GM19372 (cell line): ENCODE measurements around the gene GPT2.

Experiments
- ATAC-seq: cut with Tn5 transposase; IDR thresholded peaks from one replicate; pipeline ENCODE4 v1.9.1; 2021; ENCODE audit warnings: mild to moderate bottlenecking, low read depth, moderate library complexity; ENCODE audit not compliant: unreplicated experiment

The GPT2 gene

DNA sequence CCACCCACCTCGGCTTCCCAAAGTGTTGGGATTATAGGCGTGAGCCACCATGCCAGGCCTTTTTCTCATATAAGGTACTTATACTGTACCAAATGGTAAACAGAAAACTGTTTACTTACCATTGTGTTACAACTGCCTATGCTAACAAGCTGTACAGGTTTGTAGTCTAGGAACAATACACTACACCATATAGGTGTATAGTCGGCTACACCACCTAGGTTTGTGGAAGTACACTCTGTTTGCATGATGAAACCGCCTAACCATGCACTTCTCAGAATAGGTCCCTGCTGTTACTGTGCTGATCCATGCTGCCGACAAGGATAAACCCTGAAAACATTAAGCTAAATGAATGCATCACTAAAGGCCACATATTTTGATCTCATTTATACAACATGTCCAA lies 70.4 kb downstream of the GPT2 start:
- no peak for ATAC-seq

DNA sequence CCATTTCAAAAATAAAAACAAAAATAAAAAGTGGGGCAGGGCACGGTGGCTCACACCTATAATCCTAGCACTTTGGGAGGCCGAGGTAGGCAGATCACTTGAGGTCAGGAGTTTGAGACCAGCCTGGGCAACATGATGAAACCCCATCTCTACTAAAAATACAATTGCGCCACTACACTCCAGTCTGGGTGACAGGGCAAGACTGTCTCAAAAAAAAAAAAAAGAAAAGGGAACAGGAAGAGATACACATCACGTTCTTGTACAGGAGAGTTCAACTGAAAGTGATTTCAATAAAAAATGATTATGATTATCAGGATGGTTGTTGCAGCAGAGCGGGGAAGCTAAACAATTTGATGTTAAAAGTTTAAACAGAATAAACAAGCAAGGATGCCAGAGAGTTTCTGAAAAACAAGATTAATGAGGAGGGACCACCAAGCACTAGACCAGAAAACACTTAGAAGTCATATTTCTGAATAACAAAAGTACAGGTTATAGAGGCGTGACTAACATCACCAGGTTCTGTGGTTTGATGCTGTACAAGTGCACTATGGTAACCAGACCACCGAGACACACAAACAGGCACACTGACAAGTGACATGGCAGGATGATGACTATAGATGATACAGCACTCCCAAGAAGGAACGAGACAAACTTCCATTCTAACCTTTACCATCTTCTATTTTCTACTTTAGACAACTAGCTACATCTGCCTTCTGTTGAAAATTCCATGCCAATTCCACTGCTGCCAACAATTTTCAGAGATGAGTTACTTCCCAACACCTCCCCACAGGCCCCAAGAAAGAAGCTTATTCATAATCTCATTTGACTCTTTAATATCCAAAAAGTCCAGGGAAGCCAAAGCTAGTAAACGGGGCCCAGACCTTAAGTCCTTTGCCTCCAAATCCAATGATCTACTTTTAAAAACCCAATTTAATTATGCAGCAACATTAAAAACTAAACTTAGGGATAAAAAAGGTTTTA lies 77.5 kb downstream of the GPT2 start:
- no peak for ATAC-seq

DNA sequence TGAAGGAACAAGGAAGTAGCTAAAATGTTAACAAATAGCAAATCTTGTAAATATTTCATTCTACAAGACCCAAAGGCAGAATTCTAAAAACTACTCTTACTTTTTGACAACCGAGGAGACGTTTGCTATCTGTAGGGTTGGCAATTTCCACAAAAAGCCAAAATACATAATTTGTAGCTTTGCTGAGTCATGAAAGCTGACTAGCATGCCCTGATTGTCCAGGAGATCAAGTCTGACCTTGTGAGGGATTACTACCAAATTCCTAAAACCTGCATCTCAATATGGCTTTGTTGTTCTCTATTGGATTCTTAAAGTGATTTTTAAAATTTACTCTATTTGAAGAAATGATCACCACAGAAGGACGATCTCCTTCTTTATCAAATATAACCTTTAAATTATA lies 78.5 kb downstream of the GPT2 start:
- no peak for ATAC-seq

DNA sequence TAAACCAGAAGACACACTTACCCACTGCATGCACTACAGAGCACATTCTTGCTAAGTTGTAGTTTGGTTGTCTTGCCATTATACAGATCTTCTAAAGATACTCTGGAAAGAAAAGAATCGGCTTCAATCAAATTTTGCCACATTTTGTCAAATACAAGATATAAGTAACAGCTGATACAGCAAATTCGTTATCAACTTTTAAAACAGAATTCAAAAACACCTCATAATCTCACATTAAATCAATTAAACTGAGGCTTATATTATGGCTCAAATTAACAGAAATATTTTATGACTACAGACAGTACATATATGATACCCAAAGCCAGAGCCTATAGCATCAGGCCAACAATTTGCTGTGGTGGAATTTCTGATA lies 83.9 kb downstream of the GPT2 start:
- no peak for ATAC-seq

DNA sequence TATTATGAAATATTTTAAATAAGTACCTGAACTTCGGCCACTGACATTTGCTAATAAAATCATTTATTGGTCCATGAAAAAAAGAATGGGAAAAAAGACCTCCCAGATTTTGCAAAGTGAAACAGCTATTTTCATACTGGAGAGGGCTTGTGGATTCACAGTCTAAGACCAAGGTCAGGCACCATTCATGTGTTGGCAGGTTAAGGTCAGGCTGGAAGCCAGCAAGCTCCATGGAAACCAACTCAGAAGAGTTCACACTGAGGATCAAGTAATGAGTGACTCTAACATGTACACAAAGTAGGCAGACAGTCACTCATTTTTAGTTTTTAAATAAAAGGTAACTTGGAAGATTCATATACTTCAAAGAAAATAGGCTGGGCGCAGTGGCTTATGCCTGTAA lies 85.9 kb downstream of the GPT2 start:
- ATAC-seq, result no peak

DNA sequence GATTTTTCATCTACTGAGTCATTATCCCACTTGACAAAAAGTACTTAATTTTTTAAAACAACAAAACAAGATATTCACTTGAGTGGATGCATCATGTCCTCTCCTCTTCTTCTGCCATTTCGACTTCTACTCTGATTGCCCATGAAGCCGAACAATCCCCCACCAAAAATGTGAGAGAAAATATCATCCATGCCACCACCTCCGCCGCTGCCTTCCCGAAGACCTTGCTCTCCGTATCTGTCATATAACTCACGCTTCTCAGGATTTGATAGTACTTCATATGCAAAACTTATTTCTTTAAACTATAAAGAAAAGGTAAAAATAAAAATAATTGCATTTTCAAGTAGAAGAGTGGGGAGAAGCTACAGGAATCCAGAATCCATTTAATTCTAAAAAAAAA lies 87.1 kb downstream of the GPT2 start:
- no peak for ATAC-seq

DNA sequence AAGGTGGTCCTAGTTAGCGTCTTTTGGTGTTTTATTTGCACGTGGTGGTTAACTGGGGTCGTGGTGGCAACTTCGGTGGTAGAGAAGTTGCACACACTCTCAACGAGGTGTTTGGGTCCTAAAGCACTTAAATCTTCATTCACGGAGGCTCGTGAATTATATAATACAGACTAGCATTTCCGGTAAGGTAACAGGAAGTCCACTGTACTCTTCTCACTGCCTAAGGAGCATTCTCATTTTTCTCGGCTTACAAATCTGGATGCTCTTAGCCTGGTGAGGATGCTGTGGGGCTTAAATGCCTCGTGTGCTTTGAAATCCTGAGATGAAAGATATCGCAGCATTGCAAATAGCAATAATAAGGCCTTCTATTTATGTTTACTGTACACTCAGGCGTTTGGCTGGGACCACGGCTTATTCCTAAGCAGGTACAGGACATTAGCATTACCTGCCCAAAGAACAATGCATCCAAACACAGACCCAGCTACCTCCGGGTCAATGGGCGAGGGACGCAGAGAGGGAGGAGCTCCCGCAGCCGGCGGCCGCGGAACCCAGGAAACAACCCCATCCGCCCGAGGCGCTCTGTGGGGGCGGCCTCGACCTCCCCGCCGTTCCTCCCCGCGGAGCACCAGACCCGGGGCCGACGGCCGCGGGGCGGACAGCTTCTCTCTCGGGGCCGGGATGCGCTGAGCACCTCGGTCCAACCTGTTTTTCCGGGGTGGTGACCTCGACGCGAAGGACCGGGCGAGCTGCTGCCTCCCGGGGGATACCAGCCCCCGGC lies 88.5 kb downstream of the GPT2 start:
- peak; percentile 53 for ATAC-seq

DNA sequence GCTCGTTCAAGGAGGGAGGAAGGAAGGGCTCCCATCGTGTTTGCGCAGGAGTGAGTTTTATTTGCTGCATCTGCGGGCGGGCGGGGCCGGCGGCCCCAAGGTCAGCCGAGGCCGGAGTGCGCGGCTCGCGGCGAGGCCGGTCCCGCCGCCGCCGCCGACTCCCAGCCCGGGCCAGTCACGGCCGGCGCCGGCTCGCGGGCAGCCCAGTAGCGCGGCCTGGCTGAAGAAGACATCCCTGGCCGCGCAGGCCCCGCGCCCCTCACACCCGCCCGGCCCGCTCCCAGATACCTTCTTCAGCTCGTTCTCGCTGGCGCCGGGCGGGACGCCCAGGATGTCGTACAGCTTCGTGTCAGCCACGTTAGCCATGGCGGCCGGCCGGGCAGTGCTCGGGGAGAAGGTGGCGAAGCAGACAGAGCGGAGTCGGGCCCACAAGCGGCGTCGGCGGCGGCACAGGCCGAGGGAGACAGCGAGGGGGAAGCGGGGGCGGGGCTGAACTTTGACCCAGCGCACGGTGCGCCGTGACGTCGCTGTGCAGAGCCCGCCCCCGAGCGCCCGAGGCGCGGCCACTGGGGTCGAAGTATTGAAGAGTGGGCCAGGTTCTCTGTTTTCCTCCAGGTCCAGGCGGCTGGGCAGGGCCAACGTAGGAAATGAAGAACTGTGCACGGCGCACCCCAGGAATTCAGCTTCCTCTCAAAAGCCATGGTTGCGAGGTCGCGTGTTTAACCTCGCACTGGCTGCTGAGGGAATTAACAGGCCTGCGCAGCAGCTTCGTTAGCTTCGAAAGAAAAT lies 89.2 kb downstream of the GPT2 start, which contains the start of gene DNAJA2:
TSS of gene DNAJA2 (minus strand) at position 468 of the 789 bp plus-strand sequence. CDS start at position 366, 102 bp downstream.
- ATAC-seq, result peak; percentile 82

DNA sequence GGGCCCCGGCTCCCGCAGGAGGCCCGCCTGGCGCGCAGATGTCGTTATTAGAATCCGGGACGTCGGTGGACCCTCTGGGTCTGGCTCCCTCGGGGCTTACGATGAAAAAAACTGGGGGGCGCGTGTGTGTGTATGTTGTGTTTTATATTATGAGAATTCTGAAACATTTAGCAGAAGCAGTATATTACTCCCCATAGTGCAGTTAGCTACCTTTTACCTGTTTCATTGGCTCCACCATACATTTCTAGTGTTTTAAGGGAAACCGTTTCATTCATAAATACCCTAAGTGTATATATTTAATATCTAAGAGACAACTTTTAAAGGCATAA lies 89.8 kb downstream of the GPT2 start:
- ATAC-seq, result no peak

DNA sequence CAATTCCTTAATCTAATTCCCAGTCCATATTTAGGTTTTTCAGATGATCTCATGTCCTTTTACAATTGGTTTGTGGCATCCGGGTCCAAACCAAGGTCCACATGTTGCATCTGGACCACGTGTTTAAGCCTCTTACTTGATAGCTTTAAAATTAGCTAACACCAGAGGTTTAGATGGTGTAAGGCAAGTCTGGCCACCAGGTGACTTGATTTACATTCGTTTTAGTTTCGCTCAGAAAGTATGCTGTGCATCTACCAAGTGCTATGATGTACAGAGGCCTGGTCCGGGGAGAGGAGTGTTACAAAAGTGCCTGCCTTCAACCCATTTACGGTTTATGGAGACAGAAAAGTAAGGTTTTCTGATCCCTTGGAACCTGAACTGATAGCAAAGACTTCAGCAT lies 90.2 kb downstream of the GPT2 start:
- no peak for ATAC-seq

DNA sequence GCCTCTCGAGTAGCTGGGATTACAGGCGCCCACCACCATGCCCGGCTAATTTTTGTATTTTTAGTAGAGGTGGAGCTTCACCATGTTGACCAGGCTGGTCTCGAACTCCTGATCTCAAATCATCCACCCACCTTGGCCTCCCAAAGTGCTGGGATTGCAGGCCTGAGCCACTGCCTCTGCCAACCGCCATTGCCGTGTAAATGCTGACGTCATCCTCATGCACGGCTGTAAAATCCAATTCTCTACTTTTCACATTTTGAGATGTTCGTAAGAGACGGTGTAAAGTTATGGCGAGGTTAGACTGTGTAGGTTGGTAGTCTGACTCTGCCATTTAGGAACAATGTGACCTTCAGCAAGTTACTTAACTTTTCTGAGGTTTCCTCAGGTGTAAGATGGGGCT lies 91.0 kb downstream of the GPT2 start:
- no peak for ATAC-seq

DNA sequence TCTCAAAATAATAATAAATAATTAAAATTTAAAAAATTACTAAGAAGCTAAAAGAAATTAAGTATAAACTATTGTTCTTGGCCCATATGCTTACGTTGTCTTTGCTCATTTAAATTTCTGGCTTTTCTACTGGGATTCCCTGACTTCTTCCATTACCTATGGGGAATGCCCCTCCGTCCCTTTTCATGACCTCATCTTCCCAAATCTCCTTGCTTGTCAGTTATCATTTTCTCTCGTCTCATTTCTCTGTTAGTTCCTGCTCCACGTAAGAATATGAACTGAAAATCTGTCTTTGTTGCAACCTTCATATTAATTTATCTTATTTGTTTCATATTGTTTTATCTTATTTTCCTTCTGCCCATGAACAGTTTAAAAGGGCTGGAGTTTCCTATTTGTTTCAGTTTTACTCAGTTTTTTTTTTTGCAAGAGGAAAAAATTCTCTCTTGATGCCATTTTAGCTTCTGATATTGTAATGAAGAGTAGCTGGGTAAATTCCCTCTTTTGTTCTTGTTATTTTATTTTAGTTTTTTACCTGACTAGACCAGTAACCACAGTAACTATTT lies 91.8 kb downstream of the GPT2 start:
- ATAC-seq, result no peak

DNA sequence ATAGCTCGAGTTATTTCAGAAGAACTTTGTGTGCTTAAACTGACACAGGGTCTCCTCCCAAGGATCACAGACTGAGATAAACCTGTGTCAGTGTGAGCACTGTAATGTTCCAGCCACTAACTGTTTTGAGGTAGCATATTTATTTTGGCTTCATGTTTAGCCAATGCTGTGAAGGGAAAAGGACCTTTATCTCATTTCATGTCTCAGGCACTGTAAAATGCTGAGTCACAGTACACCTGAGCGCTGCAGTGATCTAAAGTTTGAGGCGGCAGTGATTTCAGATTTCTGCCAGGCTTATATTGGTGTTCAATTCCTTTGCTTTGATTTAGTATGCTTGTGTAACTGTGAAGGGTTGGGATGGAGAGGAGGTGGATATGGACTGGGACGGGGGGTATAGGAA lies 92.4 kb downstream of the GPT2 start:
- no peak for ATAC-seq
